ENCODE measurements around the gene CYRIA. TPM values are rescaled to one million over a fixed set of nuclear protein-coding genes. Genes with fewer than 3 reads are reported as not detected.

CYRIA gene
- total and polyA plus RNA-seq, 8 donors, result under 0.01 to 12.7 (median 3.3) TPM

DNA sequence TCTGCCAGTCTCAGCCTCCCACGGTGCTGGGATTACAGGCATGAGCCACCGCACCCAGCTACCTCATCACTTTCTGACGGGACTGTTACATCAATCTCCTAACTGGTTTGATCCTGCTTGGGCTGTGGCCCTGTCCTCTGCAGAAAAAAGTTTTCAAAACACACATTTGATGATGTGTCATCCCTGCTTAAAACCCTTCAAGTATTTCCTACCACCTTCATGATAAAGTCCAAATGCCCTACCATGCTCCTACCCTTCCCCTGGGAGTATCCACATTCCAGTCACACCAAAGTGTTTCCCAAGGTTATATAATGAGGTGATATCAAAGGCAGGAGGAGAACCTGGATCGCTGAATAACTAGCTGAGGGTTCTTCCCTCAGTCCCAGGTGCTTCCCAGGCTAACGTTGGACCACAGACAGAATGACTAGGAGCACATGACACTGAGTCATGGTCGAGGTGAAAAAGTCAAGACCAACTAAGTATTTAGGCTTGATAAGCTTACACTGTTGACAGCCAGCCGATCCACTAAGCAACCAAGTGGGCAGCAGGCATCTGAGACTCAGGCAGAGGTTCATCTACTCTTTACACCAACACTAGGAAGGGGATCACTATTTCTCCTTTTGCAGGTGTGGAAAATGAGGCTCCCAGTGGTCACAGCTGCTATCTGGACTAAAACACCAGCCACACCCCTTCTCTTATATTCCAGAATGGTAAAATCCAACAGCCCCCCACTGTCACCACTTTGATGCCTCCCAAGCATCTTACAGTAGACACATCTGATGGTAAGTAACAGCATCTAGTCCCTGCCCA lies 31.8 kb downstream of the CYRIA start:
- Histone ChIP-seq H3K36me3 (no peaks in the 10 kb centered on the region), H3K27me3 (no peaks in the 10 kb centered on the region), H3K4me3 (no peak overlapping the region), H3K4me1 (peaks cover 0 to 28% (median 9%) of the 10 kb centered on the region in 4 donors), H3K27ac (no peak overlapping the region), H3K9me3 (no peaks in the 10 kb centered on the region)
- intact Hi-C loops (cut with DNase I; ENCODE audit: low total_unique reads), result no loop called here
- WGBS, 5 donors, result 66 to 78% (median 71%) methylated on average over 7 of the region's 7 CpGs
- TF ChIP-seq, protein P1, sequence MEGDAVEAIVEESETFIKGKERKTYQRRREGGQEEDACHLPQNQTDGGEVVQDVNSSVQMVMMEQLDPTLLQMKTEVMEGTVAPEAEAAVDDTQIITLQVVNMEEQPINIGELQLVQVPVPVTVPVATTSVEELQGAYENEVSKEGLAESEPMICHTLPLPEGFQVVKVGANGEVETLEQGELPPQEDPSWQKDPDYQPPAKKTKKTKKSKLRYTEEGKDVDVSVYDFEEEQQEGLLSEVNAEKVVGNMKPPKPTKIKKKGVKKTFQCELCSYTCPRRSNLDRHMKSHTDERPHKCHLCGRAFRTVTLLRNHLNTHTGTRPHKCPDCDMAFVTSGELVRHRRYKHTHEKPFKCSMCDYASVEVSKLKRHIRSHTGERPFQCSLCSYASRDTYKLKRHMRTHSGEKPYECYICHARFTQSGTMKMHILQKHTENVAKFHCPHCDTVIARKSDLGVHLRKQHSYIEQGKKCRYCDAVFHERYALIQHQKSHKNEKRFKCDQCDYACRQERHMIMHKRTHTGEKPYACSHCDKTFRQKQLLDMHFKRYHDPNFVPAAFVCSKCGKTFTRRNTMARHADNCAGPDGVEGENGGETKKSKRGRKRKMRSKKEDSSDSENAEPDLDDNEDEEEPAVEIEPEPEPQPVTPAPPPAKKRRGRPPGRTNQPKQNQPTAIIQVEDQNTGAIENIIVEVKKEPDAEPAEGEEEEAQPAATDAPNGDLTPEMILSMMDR (IDR thresholded peaks at IDR 0.05), result no peak
- TF ChIP-seq EP300 (IDR thresholded peaks at IDR 0.05), result no peak
- no peak for TF ChIP-seq POLR2AphosphoS5 (IDR thresholded peaks at IDR 0.05)
- TF ChIP-seq POLR2A (IDR thresholded peaks at IDR 0.05), result no peak
- no peak for DNase-seq

DNA sequence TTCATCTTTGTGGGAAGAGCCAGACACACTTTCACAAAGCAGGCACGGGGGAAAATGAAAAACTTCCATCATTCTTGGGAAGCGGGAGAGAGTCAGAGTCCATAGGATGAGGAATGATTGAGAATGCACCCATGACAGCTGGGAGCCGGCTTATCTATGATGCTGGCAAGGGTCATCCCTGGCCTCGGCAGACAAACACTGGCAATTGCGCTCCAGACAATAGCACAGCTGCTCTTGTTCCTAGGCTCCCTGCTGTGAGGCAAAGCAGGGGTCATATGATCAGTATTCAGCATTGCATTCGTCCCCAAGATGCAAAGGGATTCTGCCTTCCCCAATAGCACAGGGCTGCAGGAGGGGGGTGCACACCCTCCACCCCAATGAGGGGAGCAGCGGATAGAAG lies 33.0 kb downstream of the CYRIA start:
- H3K4me1 ChIP-seq, result peaks cover 0 to 38% (median 14%) of the 10 kb centered on the region in 4 donors
- H3K27me3 ChIP-seq, result no peaks in the 10 kb centered on the region
- H3K4me3 ChIP-seq, result no peak overlapping the region
- no peaks in the 10 kb centered on the region for H3K9me3 ChIP-seq
- TF ChIP-seq POLR2A (IDR thresholded peaks at IDR 0.05) (no peak), POLR2AphosphoS5 (IDR thresholded peaks at IDR 0.05) (no peak), EP300 (IDR thresholded peaks at IDR 0.05) (no peak)
- TF ChIP-seq, protein P1 (IDR thresholded peaks at IDR 0.05), result no peak
- no peaks in the 10 kb centered on the region for H3K36me3 ChIP-seq
- H3K27ac ChIP-seq, result no peak overlapping the region
- 47 to 77% (median 64%) methylated on average over 7 of the region's 7 CpGs for WGBS, 5 donors
- intact Hi-C loops (cut with DNase I; ENCODE audit: low total_unique reads), result no loop called here
- no peak for DNase-seq

DNA sequence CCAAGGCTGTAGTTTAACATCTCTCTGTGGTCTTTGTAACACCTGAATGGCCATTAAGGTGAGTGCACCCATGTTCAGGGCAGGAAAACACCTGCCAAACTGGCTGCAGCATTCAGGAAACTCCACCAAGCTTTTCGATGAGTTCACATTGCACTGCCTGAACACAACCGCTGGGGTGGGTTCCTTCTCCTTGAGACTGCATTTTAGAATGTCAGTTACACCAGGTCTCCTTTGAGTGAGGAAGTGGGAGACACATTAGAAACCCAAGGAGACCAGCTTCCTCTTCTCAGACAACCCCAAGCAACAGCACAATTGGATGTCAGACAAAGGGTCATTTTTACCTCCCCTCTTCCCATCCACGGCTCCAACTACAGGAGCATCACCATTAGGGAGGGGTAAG lies 35.2 kb downstream of the CYRIA start:
- TF ChIP-seq EP300 (IDR thresholded peaks at IDR 0.05) (no peak), POLR2A (IDR thresholded peaks at IDR 0.05) (no peak), POLR2AphosphoS5 (IDR thresholded peaks at IDR 0.05) (no peak)
- TF ChIP-seq, protein P1 (IDR thresholded peaks at IDR 0.05), result no peak
- H3K27ac ChIP-seq, result no peak overlapping the region
- WGBS, 5 donors, result 69 to 74% (median 70%) methylated on average over 3 of the region's 3 CpGs

DNA sequence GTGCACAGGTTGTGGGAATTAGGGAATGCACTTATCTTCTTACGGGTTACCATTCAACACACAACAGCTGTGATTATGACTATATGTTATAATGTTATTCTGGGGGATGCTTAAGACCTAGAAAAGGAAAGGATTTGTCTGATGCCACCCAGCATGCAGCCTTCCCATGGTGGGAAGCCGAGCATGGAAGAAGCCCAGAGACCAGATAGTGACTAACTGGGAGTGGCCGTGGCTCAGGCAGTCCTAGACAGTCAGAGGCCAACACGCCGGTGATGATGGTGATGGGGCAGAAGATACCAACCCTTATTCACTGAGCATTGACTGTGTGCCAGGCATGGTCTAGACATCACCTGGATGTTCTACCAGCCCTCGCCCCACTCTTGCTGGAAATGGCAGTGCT lies 35.9 kb downstream of the CYRIA start:
- intact Hi-C loops (cut with DNase I; ENCODE audit: low total_unique reads), result no loop called here
- no peak for TF ChIP-seq POLR2AphosphoS5 (IDR thresholded peaks at IDR 0.05)
- Histone ChIP-seq H3K9me3 (no peaks in the 10 kb centered on the region), H3K27me3 (no peaks in the 10 kb centered on the region), H3K27ac (no peak overlapping the region), H3K36me3 (no peaks in the 10 kb centered on the region), H3K4me3 (no peak overlapping the region), H3K4me1 (peaks cover 6 to 67% (median 32%) of the 10 kb centered on the region in 4 donors)
- 90 to 96% (median 95%) methylated on average over 6 of the region's 6 CpGs for WGBS, 5 donors
- DNase-seq, result no peak

More for the DNA sequence above, 35.2 kb downstream of the CYRIA start:
- H3K4me3 ChIP-seq, result no peak overlapping the region
- peaks cover 6 to 60% (median 30%) of the 10 kb centered on the region in 4 donors for H3K4me1 ChIP-seq
- no peaks in the 10 kb centered on the region for H3K9me3 ChIP-seq
- no peaks in the 10 kb centered on the region for H3K27me3 ChIP-seq
- intact Hi-C loops (cut with DNase I; ENCODE audit: low total_unique reads), result no loop called here
- peak in 1 of 2 donors; percentile 32 for DNase-seq
- no peaks in the 10 kb centered on the region for H3K36me3 ChIP-seq

DNA sequence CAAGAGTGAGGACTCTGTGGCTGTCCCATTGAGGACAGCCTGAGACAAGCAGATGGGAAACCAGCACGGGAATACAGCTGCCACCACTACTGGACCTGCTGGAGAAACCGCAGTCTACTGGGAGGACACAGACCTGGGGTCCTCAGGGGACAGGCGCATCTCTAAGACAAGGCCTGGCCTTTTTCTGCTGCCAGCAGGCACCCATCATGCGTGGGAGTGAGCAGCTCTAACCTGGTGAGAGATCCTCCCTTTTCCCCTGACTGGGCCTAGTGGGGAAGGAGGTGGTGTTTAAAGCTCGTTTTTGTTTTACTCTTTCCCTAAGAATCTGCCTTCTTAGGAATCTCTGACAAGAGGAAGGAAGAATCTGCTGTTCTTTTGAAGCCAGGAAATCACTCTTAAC lies 36.6 kb downstream of the CYRIA start:
- peaks cover 6 to 73% (median 35%) of the 10 kb centered on the region in 4 donors for H3K4me1 ChIP-seq
- no peak for DNase-seq
- intact Hi-C loops (cut with DNase I; ENCODE audit: low total_unique reads), result no loop called here
- H3K27me3 ChIP-seq, result no peaks in the 10 kb centered on the region
- WGBS, 5 donors, result 73 to 90% (median 81%) methylated on average over 4 to 5 of the region's 5 CpGs
- TF ChIP-seq POLR2AphosphoS5 (IDR thresholded peaks at IDR 0.05), result no peak
- TF ChIP-seq EP300 (IDR thresholded peaks at IDR 0.05), result no peak
- TF ChIP-seq POLR2A (IDR thresholded peaks at IDR 0.05), result no peak
- H3K27ac ChIP-seq, result no peak overlapping the region
- H3K9me3 ChIP-seq, result no peaks in the 10 kb centered on the region
- no peaks in the 10 kb centered on the region for H3K36me3 ChIP-seq
- no peak overlapping the region for H3K4me3 ChIP-seq

Measured in stomach (tissue), 9 donors.